HG02852 (cell line): ENCODE results near the gene CDH4.

ENCODE experiments used
- ATAC-seq: cut with Tn5 transposase; IDR thresholded peaks from one replicate; pipeline ENCODE4 v1.9.1; 2021; ENCODE audit warnings: mild to moderate bottlenecking, moderate library complexity; ENCODE audit not compliant: unreplicated experiment

CDH4 gene

GRCh38 chr20:61508301-61509096, 256.4 kb downstream of the CDH4 start:
- no peak for ATAC-seq

DNA sequence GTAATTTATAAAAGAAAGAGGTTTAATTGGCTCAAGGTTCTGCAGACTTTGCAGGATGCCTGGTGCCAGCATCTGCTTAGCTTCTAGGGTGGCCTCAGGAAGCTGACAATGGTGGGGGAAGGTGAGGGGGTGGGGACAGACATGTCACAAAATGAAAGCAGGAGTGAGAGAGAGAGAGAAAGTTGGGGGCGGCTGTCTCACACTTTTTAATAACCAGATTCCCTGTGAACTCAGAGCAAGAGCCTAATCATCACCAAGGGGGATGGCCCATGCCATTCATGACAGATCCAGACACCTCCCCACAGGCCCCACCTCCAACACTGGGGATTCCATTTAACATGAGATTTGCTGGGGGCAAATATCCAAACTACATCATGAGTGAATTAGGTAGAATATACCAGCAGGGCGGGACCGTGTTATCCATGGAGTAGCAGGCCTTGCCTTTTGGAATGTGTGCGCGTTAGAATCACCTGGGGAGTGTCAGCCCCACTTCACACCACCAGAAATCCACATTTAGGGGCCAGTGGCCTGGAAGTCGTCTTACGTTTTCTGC, 258.8 kb downstream of the CDH4 start:
- ATAC-seq: no peak

GRCh38 chr20:61512475-61512874, 260.4 kb downstream of the CDH4 start:
- ATAC-seq: no peak

DNA sequence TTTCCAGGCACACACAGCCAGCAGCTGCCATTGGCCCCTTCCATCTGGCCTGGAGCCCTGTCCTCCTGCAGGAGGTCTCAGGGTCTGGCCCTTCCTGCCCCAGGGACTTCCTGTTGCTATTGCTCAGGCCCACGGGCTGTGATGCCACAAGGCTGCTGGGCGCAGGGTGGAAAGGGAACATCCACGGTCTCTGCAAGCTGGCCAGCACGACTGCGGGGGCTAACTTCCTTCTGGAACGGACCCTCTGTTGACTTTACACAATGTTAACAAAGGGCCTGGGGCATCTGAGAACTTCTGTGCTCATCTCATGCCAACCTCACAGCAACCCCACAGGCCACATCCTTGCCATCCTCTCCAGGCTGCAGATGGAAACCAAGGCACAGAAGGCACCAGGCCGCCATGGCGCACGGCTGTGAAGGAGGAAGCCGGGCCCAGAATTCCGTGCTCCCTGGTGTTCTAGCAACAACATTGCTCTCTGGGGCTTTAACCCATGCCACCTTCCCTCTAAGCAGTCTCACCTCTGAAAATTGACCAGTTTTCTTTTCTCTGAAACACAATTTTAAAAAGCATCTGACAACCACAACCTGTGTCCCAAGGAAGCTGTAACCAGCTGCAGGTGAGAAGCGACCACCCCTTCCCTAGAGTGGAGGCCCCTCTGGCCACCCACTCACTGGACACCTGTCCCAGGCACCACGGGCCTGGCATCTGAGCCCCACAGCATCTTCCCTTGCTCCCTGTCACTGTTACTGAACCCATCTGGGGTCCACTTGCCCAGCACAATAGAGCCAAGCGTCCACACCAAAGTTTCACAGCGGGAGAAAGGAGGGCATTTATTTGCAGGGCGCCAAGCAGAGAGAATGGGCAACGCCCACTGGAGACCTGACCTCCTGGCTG, 261.3 kb downstream of the CDH4 start:
- no peak for ATAC-seq

DNA sequence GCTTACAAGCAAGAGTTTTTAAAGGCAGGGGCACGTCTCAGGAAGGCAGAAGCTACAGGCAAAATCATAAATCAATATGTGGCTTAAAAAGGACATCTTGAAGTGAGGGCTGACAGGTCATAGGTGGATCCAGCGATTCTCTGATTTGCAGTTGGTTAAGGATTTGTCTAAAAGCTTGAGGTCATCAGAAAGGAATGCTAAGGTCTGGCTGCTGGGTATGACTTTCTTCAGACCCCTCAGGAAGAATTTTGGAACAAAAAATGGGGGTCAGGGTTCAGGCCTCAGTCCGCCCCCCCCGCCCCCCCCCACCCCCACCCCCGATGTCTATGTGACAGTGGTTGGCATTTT, 261.9 kb downstream of the CDH4 start:
- ATAC-seq: no peak

- ATAC-seq: no peak
Observed at GRCh38 chr20:61514396-61514795, 262.3 kb downstream of the CDH4 start.

DNA sequence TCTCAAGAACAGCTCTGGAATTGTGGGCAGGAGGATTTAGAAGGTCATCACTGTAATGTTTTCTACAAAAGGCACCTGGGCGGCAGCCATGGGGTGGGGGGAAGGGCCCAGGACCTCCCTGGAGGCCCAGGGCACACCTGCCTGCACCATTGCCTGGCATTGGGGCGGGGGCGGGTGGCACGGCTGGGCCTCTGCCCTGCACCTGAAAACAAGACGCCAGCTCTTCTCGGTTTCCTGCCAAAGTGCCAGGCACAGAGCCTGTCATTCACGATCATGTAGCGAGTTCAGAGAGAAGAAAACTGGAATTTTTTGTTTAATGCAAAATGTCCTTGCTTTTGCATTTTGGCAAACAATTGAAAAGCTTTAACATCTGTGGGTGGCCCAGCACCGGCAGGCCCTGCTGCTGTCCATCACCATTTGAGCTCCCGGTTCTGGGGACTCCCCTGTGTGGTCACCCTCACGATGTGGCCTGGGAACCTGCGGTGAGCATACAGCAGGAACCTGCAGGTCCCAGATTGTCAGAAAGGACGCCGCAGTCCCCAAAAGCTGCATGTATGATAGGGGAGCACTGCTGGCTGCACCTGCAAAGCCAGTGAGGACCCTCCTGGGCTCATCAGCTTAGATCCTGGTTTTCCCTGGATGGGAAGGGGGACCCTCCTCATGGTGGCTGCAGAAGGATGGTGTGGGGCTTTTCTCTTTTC, 262.9 kb downstream of the CDH4 start:
- ATAC-seq: no peak

DNA sequence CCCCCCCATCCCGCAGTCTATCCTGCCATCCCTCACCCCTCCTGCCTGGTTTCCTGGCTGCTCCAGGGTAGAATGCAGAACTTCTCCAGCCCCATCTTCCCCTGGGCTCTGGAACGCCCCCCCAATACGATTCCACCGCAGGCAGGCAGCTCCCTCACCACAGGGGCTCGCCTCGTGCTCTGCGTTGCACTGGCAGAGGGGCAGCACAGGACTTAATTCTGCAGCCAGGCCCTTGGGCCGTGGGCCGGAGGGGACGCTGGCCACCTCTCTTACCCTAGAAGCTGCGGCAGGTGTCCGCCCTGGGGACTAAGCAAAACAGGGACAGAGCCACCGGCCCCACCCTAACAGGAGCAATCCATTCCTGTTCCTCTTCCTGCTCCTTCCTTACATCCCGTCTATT, 263.9 kb downstream of the CDH4 start:
- ATAC-seq: no peak

GRCh38 chr20:61516346-61517208, 264.5 kb downstream of the CDH4 start:
- no peak for ATAC-seq

DNA sequence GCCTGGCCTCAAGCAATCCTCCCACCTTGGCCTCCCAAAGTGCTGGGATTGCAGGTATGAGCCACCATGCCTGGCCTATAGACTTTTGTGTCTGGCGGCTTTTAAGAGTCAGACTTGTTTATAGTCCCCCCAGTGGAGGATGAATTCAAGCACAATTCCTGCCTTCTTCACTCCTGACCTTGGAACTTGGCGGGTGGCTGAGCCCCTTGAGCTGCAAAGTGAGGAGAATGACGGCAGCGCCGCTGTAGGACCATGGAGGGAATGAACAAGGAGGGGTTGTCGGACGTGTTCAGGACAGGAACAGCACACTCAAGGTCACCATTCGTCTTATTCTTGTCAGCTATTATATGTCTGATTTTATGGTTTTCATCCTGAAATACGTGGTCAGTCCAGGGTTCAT, 265.4 kb downstream of the CDH4 start:
- ATAC-seq: no peak

- ATAC-seq: no peak
Observed at GRCh38 chr20:61518424-61518951, 266.4 kb downstream of the CDH4 start.

DNA sequence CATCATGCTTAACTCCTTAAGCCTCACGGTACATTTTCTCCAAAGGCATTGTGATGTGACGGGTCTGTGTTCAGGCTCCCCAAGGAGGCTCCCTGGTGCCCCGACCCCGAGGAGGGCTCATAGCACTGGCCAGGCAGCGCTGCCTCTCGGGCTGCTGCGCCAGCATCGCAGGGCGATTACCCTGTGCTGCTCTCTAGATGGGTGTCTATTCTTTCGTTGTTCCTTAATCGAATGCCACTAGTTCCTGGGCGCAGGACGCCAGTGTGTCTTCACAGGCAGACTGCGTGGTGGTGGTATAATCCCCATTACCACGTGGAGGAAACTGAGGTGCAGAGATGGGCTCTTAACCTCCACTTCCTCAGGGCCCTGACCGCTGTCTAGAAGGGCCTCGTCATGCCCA, 267.4 kb downstream of the CDH4 start:
- no peak for ATAC-seq

GRCh38 chr20:61520076-61520892, 268.2 kb downstream of the CDH4 start:
- ATAC-seq: no peak

GRCh38 chr20:61520893-61521460, 268.9 kb downstream of the CDH4 start:
- no peak for ATAC-seq

- no peak for ATAC-seq
Observed at GRCh38 chr20:61521687-61522420, 269.8 kb downstream of the CDH4 start.

- no peak for ATAC-seq
Observed at GRCh38 chr20:61522498-61523090, 270.5 kb downstream of the CDH4 start.

DNA sequence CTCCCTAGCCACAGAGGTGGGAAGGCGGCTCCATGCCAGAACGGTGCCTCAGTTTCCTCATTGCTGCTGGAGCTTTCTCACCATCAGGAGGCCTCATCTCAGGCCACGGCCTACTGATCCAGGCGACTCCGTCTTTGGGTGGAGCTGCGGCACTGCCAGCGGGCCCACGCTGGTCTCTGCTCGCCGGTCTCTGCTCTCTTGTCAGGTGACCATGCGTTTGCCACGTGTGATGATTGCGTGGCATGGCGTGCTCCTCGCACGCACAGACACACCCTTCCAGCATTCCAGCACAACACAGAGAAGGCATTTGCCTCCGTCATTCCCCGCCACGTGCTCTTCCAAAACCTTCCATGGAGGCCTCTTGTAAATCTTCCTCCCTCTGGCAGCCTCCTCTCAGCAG, 271.1 kb downstream of the CDH4 start:
- no peak for ATAC-seq
